Right cardiac atrium (tissue), 5 donors: ENCODE data around the gene SSC5D. TPM values are rescaled to one million over a fixed set of nuclear protein-coding genes. Genes with fewer than 3 reads are reported as not detected.
A peak's percentile ranks its signal among the peaks of the same experiment; 100 is the strongest.

Experiments
- ATAC-seq, 2 donors: fragments of 200-7000 bp; cut with Tn5 transposase; one replicate each; pipeline versions ENCODE4 v1.8.0 to v1.9.1; 2020; ENCODE audit warnings: moderate library complexity in 2 of 2, mild to moderate bottlenecking in 1 of 2
- DNase-seq, 3 donors: peaks; one replicate each; pipeline ENCODE4 v3.0.0-alpha.2; 2020
- H3K27ac ChIP-seq: one replicate; pipeline ENCODE4 v1.5.1; 2013; ENCODE audit warnings: mild to moderate bottlenecking, low read length, control low read depth, moderate library complexity
- H3K27me3 ChIP-seq: one replicate; pipeline ENCODE4 v1.6.1; 2013; ENCODE audit not compliant: control insufficient read depth, insufficient read depth
- H3K4me1 ChIP-seq: one replicate; pipeline ENCODE4 v1.6.1; 2013; ENCODE audit warnings: low read length; ENCODE audit not compliant: control insufficient read depth, insufficient read depth
- H3K4me3 ChIP-seq: one replicate; pipeline ENCODE4 v1.5.1; 2013; ENCODE audit warnings: low read length, control low read depth
- H3K9me3 ChIP-seq: one replicate; pipeline ENCODE4 v1.6.1; 2013; ENCODE audit warnings: low read length; ENCODE audit not compliant: control insufficient read depth
- WGBS: extraction: QIAGEN DNeasy Blood & Tissue Kit; methylation state at CpG from one replicate; pipeline ENCODE4 v1.1.7; 2013; 5-methylcytosine and 5-hydroxymethylcytosine counted together
- intact Hi-C, 4 donors: fragments of 100-400 bp; cut with DNase I; formaldehyde crosslinking; loops; one replicate each; pipeline versions ENCODE4 v1.11.0 to v1.14.0; 2022 to 2023
- polyA plus RNA-seq: library from polyadenylated mRNA; stranded (reverse); fragments of 200-250 nt; gene quantifications from one replicate; pipeline ENCODE4 v1.2.3, GENCODE V29; 2013
- total RNA-seq, 4 donors: library from RNA; stranded (reverse); fragmentation: NEBNext Ultra II Directional; extraction: Animal tissue kit (Norgen Biotek cat#: 25700); gene quantifications; one replicate each; pipeline ENCODE4 v1.2.1, GENCODE V29; 2021
- donor health status: healthy with polysubstance abuse.
- donor health status: DM: no; HTN: yes; CAD: no.
- donor health status: DM: no; HTN: no; CAD: no.
- donor health status: DM: no; HTN: yes; CAD: no; lungs with severe emphysema.
- donor health status: DM: yes; HTN: yes; CAD: no.

The SSC5D gene
- total and polyA plus RNA-seq, 5 donors, result 4.4 to 10.2 (median 7.3) TPM

GRCh38 chr19:55536366-55536765 is 48.1 kb downstream of the SSC5D start:
- Histone ChIP-seq H3K4me1 (no peaks in the 10 kb centered on the region), H3K27ac (peak overlapping the region; percentile 44), H3K9me3 (no peaks in the 10 kb centered on the region), H3K4me3 (peak overlapping the region; percentile 63), H3K27me3 (no peaks in the 10 kb centered on the region)
- DNase-seq (peak in 2 of 3 donors; percentile 19 to 49), ATAC-seq (no peak)
- WGBS, result 73% methylated on average over 11 of the region's 11 CpGs
- intact Hi-C loops, result no loop called here

- peak; percentile 71 to 72 for ATAC-seq
- intact Hi-C loops, result no loop called here
Measured at GRCh38 chr19:55536951-55537740, 48.9 kb downstream of the SSC5D start, which contains the start of gene SBK2. TSS of gene SBK2 (minus strand) at chr19:55537133. CDS start at chr19:55536294, 839 bp downstream.

GRCh38 chr19:55537741-55538111 is 49.5 kb downstream of the SSC5D start:
- ATAC-seq (no peak), DNase-seq (peak in 2 of 3 donors; percentile 14 to 28)
- Histone ChIP-seq H3K4me1 (no peaks in the 10 kb centered on the region), H3K4me3 (no peak overlapping the region), H3K27ac (no peak overlapping the region), H3K27me3 (no peaks in the 10 kb centered on the region), H3K9me3 (no peaks in the 10 kb centered on the region)
- 56% methylated on average over 5 of the region's 5 CpGs for WGBS
- intact Hi-C loops, result no loop called here

More at GRCh38 chr19:55536951-55537740, 48.9 kb downstream of the SSC5D start, which contains the start of gene SBK2:
- Histone ChIP-seq H3K4me1 (no peaks in the 10 kb centered on the region), H3K27me3 (no peaks in the 10 kb centered on the region), H3K9me3 (no peaks in the 10 kb centered on the region), H3K27ac (peak within 1 kb of the TSS; percentile 44), H3K4me3 (peak within 1 kb of the TSS; percentile 63)
- DNase-seq, result peak; percentile 70 to 91 (median 86)
- 23% methylated on average over 14 of the region's 14 CpGs for WGBS

- H3K4me3 ChIP-seq, result no peak overlapping the region
- DNase-seq (no peak), ATAC-seq (no peak)
- H3K9me3 ChIP-seq, result no peaks in the 10 kb centered on the region
- H3K4me1 ChIP-seq, result no peaks in the 10 kb centered on the region
- no peaks in the 10 kb centered on the region for H3K27me3 ChIP-seq
- 86% methylated on average over 5 of the region's 5 CpGs for WGBS
- intact Hi-C loops, result no loop called here
- H3K27ac ChIP-seq, result no peak overlapping the region
Measured at GRCh38 chr19:55538132-55538531, 49.9 kb downstream of the SSC5D start.

GRCh38 chr19:55539090-55539984 is 51.1 kb downstream of the SSC5D start:
- no peak overlapping the region for H3K4me3 ChIP-seq
- no peaks in the 10 kb centered on the region for H3K4me1 ChIP-seq
- peak in 2 of 3 donors; percentile 60 to 65 for DNase-seq
- intact Hi-C loops, result no loop called here
- H3K27ac ChIP-seq, result no peak overlapping the region
- 79% methylated on average over 33 of the region's 33 CpGs for WGBS
- H3K9me3 ChIP-seq, result no peaks in the 10 kb centered on the region
- ATAC-seq, result peak; percentile 2 to 3
- no peaks in the 10 kb centered on the region for H3K27me3 ChIP-seq

- intact Hi-C loops, result no loop called here
- DNase-seq (peak in 2 of 3 donors; percentile 41 to 43), ATAC-seq (peak in 1 of 2 donors; percentile 8)
- Histone ChIP-seq H3K4me1 (no peaks in the 10 kb centered on the region), H3K27me3 (no peaks in the 10 kb centered on the region), H3K9me3 (no peaks in the 10 kb centered on the region), H3K27ac (no peak overlapping the region), H3K4me3 (no peak overlapping the region)
- WGBS, result 48% methylated on average over 10 of the region's 10 CpGs
Measured at GRCh38 chr19:55540619-55541018, 52.4 kb downstream of the SSC5D start.

GRCh38 chr19:55541091-55541490 is 52.9 kb downstream of the SSC5D start:
- H3K27me3 ChIP-seq, result no peaks in the 10 kb centered on the region
- WGBS, result 74% methylated on average over 19 of the region's 19 CpGs
- peak in 2 of 3 donors; percentile 55 to 57 for DNase-seq
- H3K9me3 ChIP-seq, result no peaks in the 10 kb centered on the region
- intact Hi-C loops, result no loop called here
- no peak for ATAC-seq
- no peak overlapping the region for H3K27ac ChIP-seq
- H3K4me1 ChIP-seq, result no peaks in the 10 kb centered on the region
- H3K4me3 ChIP-seq, result no peak overlapping the region

- Histone ChIP-seq H3K27ac (no peak overlapping the region), H3K4me1 (no peaks in the 10 kb centered on the region), H3K9me3 (no peaks in the 10 kb centered on the region), H3K4me3 (no peak overlapping the region), H3K27me3 (no peaks in the 10 kb centered on the region)
- WGBS, result 91% methylated on average over 7 of the region's 7 CpGs
- peak in 2 of 3 donors; percentile 1 to 11 for DNase-seq
- ATAC-seq, result no peak
- intact Hi-C loops, result no loop called here
Measured at GRCh38 chr19:55542292-55542855, 54.1 kb downstream of the SSC5D start.

- no peaks in the 10 kb centered on the region for H3K4me1 ChIP-seq
- DNase-seq (peak in 1 of 3 donors; percentile 4), ATAC-seq (no peak)
- H3K27me3 ChIP-seq, result no peaks in the 10 kb centered on the region
- intact Hi-C loops, result no loop called here
- H3K9me3 ChIP-seq, result no peaks in the 10 kb centered on the region
- WGBS, result 80% methylated on average over 5 of the region's 5 CpGs
- no peak overlapping the region for H3K27ac ChIP-seq
- H3K4me3 ChIP-seq, result no peak overlapping the region
Measured at GRCh38 chr19:55543567-55543966, 55.3 kb downstream of the SSC5D start.

- Histone ChIP-seq H3K4me1 (no peaks in the 10 kb centered on the region), H3K27ac (peak overlapping the region; percentile 19), H3K9me3 (no peaks in the 10 kb centered on the region), H3K4me3 (no peak overlapping the region), H3K27me3 (no peaks in the 10 kb centered on the region)
- 83% methylated on average over 15 of the region's 15 CpGs for WGBS
- no peak for ATAC-seq
- intact Hi-C loops, result no loop called here
- peak in 2 of 3 donors; percentile 39 to 44 for DNase-seq
Measured at GRCh38 chr19:55544014-55544413, 55.8 kb downstream of the SSC5D start.
